Measurements from ENCODE around the gene NRIP2. TPM values are rescaled to one million over a fixed set of nuclear protein-coding genes. Genes with fewer than 3 reads are reported as not detected.

NRIP2 gene
- total RNA-seq, 4 donors from 2014 or later: 0.38 to 1.6 TPM; not detected in 2

DNA sequence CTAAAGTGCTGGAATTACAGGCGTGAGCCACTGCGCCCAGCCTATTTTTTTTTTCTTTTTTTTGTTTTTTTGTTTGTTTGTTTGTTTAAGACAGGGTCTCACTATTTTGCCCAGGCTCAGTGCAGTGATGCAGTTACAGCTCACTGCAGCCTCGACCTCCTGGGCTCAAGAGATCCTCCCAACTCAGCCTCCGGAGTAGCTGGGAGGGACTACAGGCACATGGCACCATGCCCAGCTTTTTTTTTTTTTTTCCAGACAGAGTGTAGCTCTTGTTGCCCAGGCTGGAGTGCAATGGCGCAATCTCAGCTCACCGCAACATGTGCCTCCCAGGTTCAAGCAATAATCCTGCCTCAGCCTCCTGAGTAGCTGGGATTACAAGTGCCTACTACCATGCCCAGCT, 28.1 kb downstream of the NRIP2 start:
- intact Hi-C loops (cut with DNase I): no loop called here
- DNase-seq: no peak
- no peak overlapping the region for H3K4me3 ChIP-seq
- 83 to 90% methylated on average over 6 of the region's 6 CpGs for WGBS, 2 donors
- H3K9me3 ChIP-seq: no peaks in the 10 kb centered on the region
- no peak overlapping the region for H3K27ac ChIP-seq
- TF ChIP-seq POLR2A (IDR thresholded peaks at IDR 0.05) (no peak), CTCF (IDR thresholded peaks at IDR 0.05) (no peak)
- no peaks in the 10 kb centered on the region for H3K27me3 ChIP-seq
- H3K4me1 ChIP-seq: peaks cover 0 to 17% (median 3%) of the 10 kb centered on the region in 3 donors
- H3K36me3 ChIP-seq: peaks cover 16 to 57% (median 29%) of the 10 kb centered on the region in 3 donors

GRCh38 chr12:2805143-2805520, 29.7 kb downstream of the NRIP2 start:
- 46 to 64% methylated on average over 2 of the region's 2 CpGs for WGBS, 2 donors
- H3K27ac ChIP-seq: no peak overlapping the region
- intact Hi-C loops (cut with DNase I): no loop called here

GRCh38 chr12:2804393-2805142, 30.3 kb downstream of the NRIP2 start:
- peaks cover 29 to 78% (median 43%) of the 10 kb centered on the region in 3 donors for H3K36me3 ChIP-seq
- WGBS, 2 donors: 55 to 65% methylated on average over 5 of the region's 5 CpGs
- H3K9me3 ChIP-seq: no peaks in the 10 kb centered on the region
- TF ChIP-seq CTCF (IDR thresholded peaks at IDR 0.05) (no peak), POLR2A (IDR thresholded peaks at IDR 0.05) (no peak)
- DNase-seq: no peak
- peaks cover 13 to 32% (median 15%) of the 10 kb centered on the region in 3 donors for H3K4me1 ChIP-seq
- intact Hi-C loops (cut with DNase I): no loop called here
- H3K4me3 ChIP-seq: no peak overlapping the region
- no peaks in the 10 kb centered on the region for H3K27me3 ChIP-seq
- no peak overlapping the region for H3K27ac ChIP-seq

More at GRCh38 chr12:2805143-2805520, 29.7 kb downstream of the NRIP2 start:
- Histone ChIP-seq H3K27me3 (no peaks in the 10 kb centered on the region), H3K4me1 (peaks cover 12 to 26% (median 14%) of the 10 kb centered on the region in 3 donors), H3K9me3 (no peaks in the 10 kb centered on the region), H3K36me3 (peaks cover 28 to 72% (median 43%) of the 10 kb centered on the region in 3 donors), H3K4me3 (no peak overlapping the region)
- TF ChIP-seq POLR2A (IDR thresholded peaks at IDR 0.05) (no peak), CTCF (IDR thresholded peaks at IDR 0.05) (no peak)
- no peak for DNase-seq

DNA sequence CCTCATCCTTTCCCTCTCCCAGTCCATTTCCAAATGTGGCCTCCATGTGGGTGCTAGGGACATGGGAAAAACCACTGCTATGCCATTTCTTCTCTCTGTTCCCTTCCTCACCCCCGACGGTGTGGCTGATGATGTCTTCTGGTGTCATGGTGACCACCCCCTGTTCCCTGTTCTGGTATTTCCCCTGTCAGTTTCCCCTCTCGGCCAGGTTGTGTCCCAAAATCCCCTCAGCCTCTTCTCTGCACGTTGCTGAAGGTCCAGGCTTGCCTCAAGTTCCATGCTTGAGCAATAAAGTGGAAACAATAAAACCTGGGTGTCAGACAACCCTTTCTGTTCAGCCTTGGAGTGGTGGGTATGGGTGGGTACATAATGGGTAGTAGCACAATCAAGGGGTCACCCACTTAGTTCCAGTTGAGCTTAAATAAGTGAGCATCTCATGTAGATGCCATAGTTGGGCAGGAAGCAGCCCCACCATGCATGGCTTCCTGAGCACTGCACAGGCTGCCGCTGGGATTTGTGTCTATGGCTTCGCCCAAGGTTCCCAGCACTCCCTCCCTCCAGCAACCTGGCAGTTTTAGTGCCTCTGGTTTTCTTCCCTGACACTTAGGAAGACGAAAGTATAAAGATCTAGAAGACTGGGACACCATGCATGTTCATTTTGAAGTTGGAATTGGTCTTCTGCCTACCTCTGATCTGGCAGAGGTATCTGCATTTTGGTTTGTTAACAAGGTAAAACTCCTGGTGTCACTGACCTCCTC, 31.0 kb downstream of the NRIP2 start:
- no peak overlapping the region for H3K4me3 ChIP-seq
- no peak for DNase-seq
- no peak overlapping the region for H3K27ac ChIP-seq
- peaks cover 13 to 39% (median 19%) of the 10 kb centered on the region in 3 donors for H3K4me1 ChIP-seq
- no peaks in the 10 kb centered on the region for H3K27me3 ChIP-seq
- H3K9me3 ChIP-seq: no peaks in the 10 kb centered on the region
- H3K36me3 ChIP-seq: peaks cover 37 to 85% (median 46%) of the 10 kb centered on the region in 3 donors
- TF ChIP-seq POLR2A (IDR thresholded peaks at IDR 0.05) (no peak), CTCF (IDR thresholded peaks at IDR 0.05) (no peak)
- WGBS, 2 donors: 66 to 68% methylated on average over 5 to 7 of the region's 7 CpGs
- intact Hi-C loops (cut with DNase I): no loop called here

All from esophagus squamous epithelium (tissue), 5 donors.